Tibial nerve (tissue), 4 donors: ENCODE measurements around the gene RAB11FIP5. TPM values are rescaled to one million over a fixed set of nuclear protein-coding genes. Genes with fewer than 3 reads are reported as not detected.

Source experiments
- DNase-seq, 2 donors: peaks; one replicate each; pipeline ENCODE4 v3.0.0-alpha.2; 2019; ENCODE audit warnings: low spot score in 2 of 2
- H3K27ac ChIP-seq, 4 donors: fragments of 200-600 bp; sonication (generic) in 3 of 4; one replicate each; pipeline ENCODE4 v1.5.1; 2017 to 2019; ENCODE audit warnings: mild to moderate bottlenecking in 1 of 4
- H3K27me3 ChIP-seq, 2 donors: fragments of 200-600 bp; sonication (generic) in 1 of 2; one replicate each; pipeline versions ENCODE4 v1.5.1 to v1.6.0; 2017 to 2019
- H3K36me3 ChIP-seq, 3 donors: fragments of 200-600 bp; sonication (generic); one replicate each; pipeline ENCODE4 v1.5.1; 2018 to 2019
- H3K4me1 ChIP-seq, 4 donors: fragments of 200-600 bp; sonication (generic) in 3 of 4; one replicate each; pipeline ENCODE4 v1.5.1; 2017 to 2019
- H3K4me3 ChIP-seq, 4 donors: fragments of 200-600 bp; sonication (generic) in 3 of 4; one replicate each; pipeline ENCODE4 v1.5.1; 2017 to 2019; ENCODE audit warnings: mild to moderate bottlenecking in 1 of 4, moderate library complexity in 1 of 4
- H3K9me3 ChIP-seq, 4 donors: fragments of 200-600 bp; sonication (generic) in 3 of 4; one replicate each; pipeline ENCODE4 v1.5.1; 2017 to 2019
- EP300 ChIP-seq, 2 donors: sonication (generic); formaldehyde crosslinking; IDR thresholded peaks; one replicate each; pipeline ENCODE4 v1.6.1; 2017; ENCODE audit warnings: antibody characterized with exemption in 2 of 2, mild to moderate bottlenecking in 1 of 2
- POLR2A ChIP-seq, 2 donors: fragments of 450-650 bp; IDR thresholded peaks; one replicate each; pipeline ENCODE4 v1.6.1; 2017; ENCODE audit warnings: antibody characterized with exemption in 2 of 2, mild to moderate bottlenecking in 2 of 2, moderate library complexity in 2 of 2
- WGBS, 2 donors: methylation state at CpG; one replicate each; pipeline ENCODE4 v1.1.5; 2018; 5-methylcytosine and 5-hydroxymethylcytosine counted together
- total RNA-seq, 4 donors: library from RNA; depleted of rRNA; stranded (reverse); fragments of >200 nt; gene quantifications; one replicate each; pipeline ENCODE4 v1.1.0, GENCODE V29; 2016
- TF ChIP-seq, protein P1 (sequence below), 5 experiments: fragments of 200-600 bp in 3 of 5; fragments of 450-650 bp in 2 of 5; sonication (generic) in 3 of 5; IDR thresholded peaks; one replicate each; pipeline ENCODE4 v1.5.1; 2016 to 2019; ENCODE audit warnings: antibody characterized with exemption in 5 of 5, mild to moderate bottlenecking in 3 of 5, moderate library complexity in 2 of 5

Gene RAB11FIP5
- total RNA-seq, 4 donors from 2014 or later: 35.7 to 40.4 (median 39.4) TPM

DNA sequence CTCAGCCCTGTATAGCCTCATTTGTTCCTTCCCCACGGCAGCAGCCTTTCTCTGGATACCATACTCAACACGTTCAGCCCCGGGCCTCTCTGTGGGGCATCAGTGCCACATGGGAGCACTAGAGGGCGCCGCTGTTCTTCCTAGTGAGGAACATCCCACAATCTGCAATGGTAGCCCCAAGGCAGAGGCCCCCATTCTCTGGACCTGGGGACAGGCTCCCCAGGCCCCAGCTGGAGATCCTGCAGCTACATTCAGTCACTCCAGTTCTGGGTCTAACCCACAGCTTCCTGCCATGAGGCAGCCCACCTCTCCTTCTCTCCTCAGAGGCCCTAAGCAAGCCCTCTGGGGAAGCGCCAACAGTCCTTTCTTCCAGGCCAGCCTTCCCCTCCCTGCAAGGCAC lies 27.1 kb downstream of the RAB11FIP5 start:
- H3K4me3 ChIP-seq: no peak overlapping the region
- peaks cover 0 to 55% (median 1%) of the 10 kb centered on the region in 4 donors for H3K4me1 ChIP-seq
- H3K27ac ChIP-seq: no peak overlapping the region
- TF ChIP-seq, protein P1, sequence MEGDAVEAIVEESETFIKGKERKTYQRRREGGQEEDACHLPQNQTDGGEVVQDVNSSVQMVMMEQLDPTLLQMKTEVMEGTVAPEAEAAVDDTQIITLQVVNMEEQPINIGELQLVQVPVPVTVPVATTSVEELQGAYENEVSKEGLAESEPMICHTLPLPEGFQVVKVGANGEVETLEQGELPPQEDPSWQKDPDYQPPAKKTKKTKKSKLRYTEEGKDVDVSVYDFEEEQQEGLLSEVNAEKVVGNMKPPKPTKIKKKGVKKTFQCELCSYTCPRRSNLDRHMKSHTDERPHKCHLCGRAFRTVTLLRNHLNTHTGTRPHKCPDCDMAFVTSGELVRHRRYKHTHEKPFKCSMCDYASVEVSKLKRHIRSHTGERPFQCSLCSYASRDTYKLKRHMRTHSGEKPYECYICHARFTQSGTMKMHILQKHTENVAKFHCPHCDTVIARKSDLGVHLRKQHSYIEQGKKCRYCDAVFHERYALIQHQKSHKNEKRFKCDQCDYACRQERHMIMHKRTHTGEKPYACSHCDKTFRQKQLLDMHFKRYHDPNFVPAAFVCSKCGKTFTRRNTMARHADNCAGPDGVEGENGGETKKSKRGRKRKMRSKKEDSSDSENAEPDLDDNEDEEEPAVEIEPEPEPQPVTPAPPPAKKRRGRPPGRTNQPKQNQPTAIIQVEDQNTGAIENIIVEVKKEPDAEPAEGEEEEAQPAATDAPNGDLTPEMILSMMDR (IDR thresholded peaks at IDR 0.05): peak; percentile 87 to 94 (median 88)
- no peak for TF ChIP-seq EP300 (IDR thresholded peaks at IDR 0.05)
- peak; percentile 83 to 94 for DNase-seq
- H3K27me3 ChIP-seq: no peaks in the 10 kb centered on the region
- 17 to 20% methylated on average over 6 of the region's 6 CpGs for WGBS, 2 donors
- peaks cover 0 to 53% (median 0%) of the 10 kb centered on the region in 3 donors for H3K36me3 ChIP-seq
- H3K9me3 ChIP-seq: no peaks in the 10 kb centered on the region

DNA sequence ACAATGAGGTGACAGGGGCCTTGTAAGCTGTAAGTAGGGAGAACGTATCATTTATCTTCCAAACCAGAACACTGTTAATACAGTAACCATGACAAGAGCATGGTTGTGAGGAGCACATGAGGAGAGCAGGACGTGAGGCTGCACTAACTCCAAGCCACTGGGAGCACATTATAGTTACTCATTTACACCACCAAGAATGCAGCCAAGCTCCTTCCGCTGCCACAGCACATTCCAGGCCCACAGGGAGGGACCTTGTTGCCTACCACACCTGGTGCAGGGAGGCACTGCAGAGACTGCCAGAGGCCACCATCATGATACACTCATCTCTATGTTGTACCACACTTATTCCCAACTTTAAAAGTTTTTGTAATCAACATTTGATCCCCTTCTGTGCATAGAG lies 27.8 kb downstream of the RAB11FIP5 start:
- H3K36me3 ChIP-seq: peaks cover 0 to 60% (median 0%) of the 10 kb centered on the region in 3 donors
- peaks cover 0 to 49% (median 1%) of the 10 kb centered on the region in 4 donors for H3K4me1 ChIP-seq
- WGBS, 2 donors: 86% methylated on average over 3 of the region's 3 CpGs
- H3K4me3 ChIP-seq: no peak overlapping the region
- no peak overlapping the region for H3K27ac ChIP-seq
- no peaks in the 10 kb centered on the region for H3K27me3 ChIP-seq
- no peak for DNase-seq
- no peaks in the 10 kb centered on the region for H3K9me3 ChIP-seq
- TF ChIP-seq EP300 (IDR thresholded peaks at IDR 0.05): no peak
- TF ChIP-seq, protein P1 (IDR thresholded peaks at IDR 0.05): no peak
- no peak for TF ChIP-seq POLR2A (IDR thresholded peaks at IDR 0.05)

DNA sequence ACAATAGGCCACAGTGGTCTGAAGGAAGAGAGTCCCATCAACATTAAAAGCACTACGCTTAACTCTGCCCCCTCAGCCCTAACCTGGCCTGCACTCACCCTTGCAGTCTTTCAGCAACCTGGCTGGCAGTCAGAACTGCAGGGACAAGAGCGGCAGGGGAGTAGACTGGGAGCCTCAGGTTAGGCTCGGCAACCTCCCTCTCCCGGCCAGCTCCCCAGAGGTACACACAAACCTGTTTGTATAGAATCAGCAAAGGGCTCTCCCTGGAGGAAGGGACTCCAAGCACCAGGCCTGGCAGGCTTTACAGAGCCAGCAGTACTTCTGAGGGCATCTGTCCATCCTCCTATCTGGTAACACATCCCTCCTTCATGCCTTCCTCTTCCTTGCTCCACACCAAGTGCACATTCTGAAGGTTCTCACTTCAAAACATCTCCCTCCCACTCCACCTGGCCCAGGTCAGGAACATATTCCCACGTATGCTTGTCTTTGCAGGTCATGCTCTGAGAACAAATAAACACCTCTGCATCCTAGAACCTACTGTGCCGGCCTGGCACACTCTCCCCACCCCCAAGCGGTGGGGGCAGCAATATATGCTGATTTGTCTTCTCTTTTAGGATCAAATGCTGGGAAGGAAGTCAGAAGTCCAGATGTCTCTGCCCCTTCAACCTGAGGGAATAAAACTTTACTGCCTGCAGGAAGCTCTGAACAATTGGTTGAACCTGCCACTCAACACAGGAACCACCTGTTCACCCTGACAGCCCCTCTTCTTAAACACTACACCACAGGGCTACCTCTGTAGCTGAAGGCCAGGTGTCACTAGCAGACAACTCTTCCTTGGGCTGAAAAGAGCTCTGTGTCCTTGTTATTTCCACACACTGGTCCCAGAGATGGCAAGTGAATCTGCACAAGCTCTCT lies 28.6 kb downstream of the RAB11FIP5 start:
- Histone ChIP-seq H3K36me3 (peaks cover 0 to 68% (median 0%) of the 10 kb centered on the region in 3 donors), H3K4me1 (peaks cover 0 to 40% (median 1%) of the 10 kb centered on the region in 4 donors), H3K27ac (no peak overlapping the region), H3K4me3 (no peak overlapping the region), H3K9me3 (no peaks in the 10 kb centered on the region), H3K27me3 (no peaks in the 10 kb centered on the region)
- WGBS, 2 donors: 74 to 75% methylated on average over 7 of the region's 7 CpGs
- TF ChIP-seq, protein P1 (IDR thresholded peaks at IDR 0.05): no peak
- TF ChIP-seq EP300 (IDR thresholded peaks at IDR 0.05): no peak
- no peak for TF ChIP-seq POLR2A (IDR thresholded peaks at IDR 0.05)
- DNase-seq: no peak

DNA sequence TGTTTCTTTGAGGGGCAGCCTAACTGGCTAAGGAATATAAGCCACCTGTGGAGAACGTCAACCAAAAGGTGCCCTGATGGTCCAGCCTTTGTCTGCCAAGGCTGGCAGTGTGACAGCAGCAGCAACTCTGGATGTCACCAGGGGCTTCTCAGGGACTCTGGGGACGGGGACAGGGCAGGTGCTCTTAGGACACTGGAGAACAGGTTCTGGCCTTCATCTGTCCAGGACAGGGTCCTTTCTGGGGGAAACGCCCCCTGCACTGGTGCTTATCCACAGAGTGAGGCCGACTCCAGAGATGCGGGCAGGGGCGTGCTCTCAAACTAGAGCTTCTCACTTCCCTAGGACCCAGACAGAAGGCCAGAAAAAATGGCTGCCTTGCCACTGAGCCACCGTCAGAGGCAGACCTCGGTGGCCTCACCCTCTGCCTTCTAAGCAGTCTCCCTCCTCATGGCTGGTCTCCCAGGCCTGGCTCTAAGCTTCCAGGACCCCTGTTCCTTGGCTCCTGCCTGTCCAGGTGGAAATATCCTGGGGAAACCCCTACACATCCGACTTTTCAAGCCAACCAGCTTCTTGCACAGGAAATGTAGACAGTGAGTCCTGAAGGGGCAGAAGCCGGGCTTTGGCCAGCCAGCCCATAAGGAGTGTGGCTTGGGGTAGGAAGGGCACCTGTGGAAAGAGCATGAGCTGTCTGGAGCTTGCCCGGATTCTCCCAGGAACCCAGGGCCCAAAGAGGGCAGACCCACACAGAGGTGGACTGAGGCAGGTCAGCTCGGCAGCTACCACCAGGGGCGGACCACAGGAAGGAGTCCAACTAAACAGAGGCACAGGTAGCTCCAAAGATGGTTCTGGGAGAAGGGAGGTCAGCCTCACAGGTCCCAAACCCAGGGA lies 30.0 kb downstream of the RAB11FIP5 start:
- Histone ChIP-seq H3K4me3 (no peak overlapping the region), H3K9me3 (no peaks in the 10 kb centered on the region), H3K27me3 (no peaks in the 10 kb centered on the region), H3K27ac (no peak overlapping the region), H3K4me1 (peaks cover 0 to 36% (median 1%) of the 10 kb centered on the region in 4 donors), H3K36me3 (peaks cover 0 to 54% (median 0%) of the 10 kb centered on the region in 3 donors)
- 75 to 87% methylated on average over 8 to 12 of the region's 13 CpGs for WGBS, 2 donors
- TF ChIP-seq EP300 (IDR thresholded peaks at IDR 0.05) (no peak), POLR2A (IDR thresholded peaks at IDR 0.05) (no peak)
- TF ChIP-seq, protein P1 (IDR thresholded peaks at IDR 0.05): no peak
- no peak for DNase-seq
